SK-MEL-5 (cell line): Measurements from ENCODE around the gene BFSP1. TPM values are rescaled to one million over a fixed set of nuclear protein-coding genes. Genes with fewer than 3 reads are reported as not detected.
A peak's percentile ranks its signal among the peaks of the same experiment; 100 is the strongest.

Experiments
- DNase-seq: peaks from one replicate; pipeline ENCODE4 v3.0.0-alpha.2; 2016; ENCODE audit warnings: low read depth, low spot score
- in situ Hi-C: cut with HindIII; loops from 2 replicates; pipeline ENCODE4 v1.10.0; 2016; ENCODE audit warnings: low sequenced_read_pairs, high pct_unique_total_duplicates, low pct_unique_long_range_greater_than_20kb
- total RNA-seq: library from RNA; depleted of rRNA; stranded (reverse); fragments of >200 nt; shearing (Covaris generic); gene quantifications from 2 replicates; pipeline ENCODE4 v1.2.3, GENCODE V29; 2014

Gene BFSP1
- total RNA-seq, 1 experiment from 2014 or later, result 14.3 TPM

GRCh38 chr20:17488916-17489600 lies 42.1 kb downstream of the BFSP1 start:
- no peak for DNase-seq
- in situ Hi-C loops, result no loop called here

- in situ Hi-C loops, result no loop called here
- peak; percentile 19 for DNase-seq
Measured at GRCh38 chr20:17485017-17485416, 46.2 kb downstream of the BFSP1 start.

GRCh38 chr20:17482536-17482935 lies 48.6 kb downstream of the BFSP1 start:
- in situ Hi-C loops, result no loop called here
- no peak for DNase-seq

- DNase-seq, result no peak
- in situ Hi-C loops, result no loop called here
Measured at GRCh38 chr20:17481661-17482060, 49.5 kb downstream of the BFSP1 start.

GRCh38 chr20:17480696-17481095 lies 50.5 kb downstream of the BFSP1 start:
- in situ Hi-C loops, result no loop called here
- no peak for DNase-seq

- in situ Hi-C loops, result no loop called here
- DNase-seq, result no peak
Measured at GRCh38 chr20:17479063-17479657, 52.0 kb downstream of the BFSP1 start.

- DNase-seq, result no peak
- in situ Hi-C loops, result no loop called here
Measured at GRCh38 chr20:17473659-17474058, 57.5 kb downstream of the BFSP1 start.

GRCh38 chr20:17471606-17472187 lies 59.5 kb downstream of the BFSP1 start:
- no peak for DNase-seq
- in situ Hi-C loops, result no loop called here

- in situ Hi-C loops, result no loop called here
- no peak for DNase-seq
Measured at GRCh38 chr20:17470973-17471372, 60.2 kb downstream of the BFSP1 start.

- DNase-seq, result no peak
- in situ Hi-C loops, result no loop called here
Measured at GRCh38 chr20:17470521-17470920, 60.7 kb downstream of the BFSP1 start.

GRCh38 chr20:17469246-17470030 lies 61.7 kb downstream of the BFSP1 start:
- in situ Hi-C loops, result no loop called here
- no peak for DNase-seq

- no peak for DNase-seq
- in situ Hi-C loops, result no loop called here
Measured at GRCh38 chr20:17468073-17468840, 62.9 kb downstream of the BFSP1 start.

GRCh38 chr20:17467120-17467655 lies 64.0 kb downstream of the BFSP1 start:
- no peak for DNase-seq
- in situ Hi-C loops, result no loop called here

- no peak for DNase-seq
- in situ Hi-C loops, result no loop called here
Measured at GRCh38 chr20:17466641-17467040, 64.5 kb downstream of the BFSP1 start.

- in situ Hi-C loops, result no loop called here
- DNase-seq, result no peak
Measured at GRCh38 chr20:17465236-17465635, 65.9 kb downstream of the BFSP1 start.

- no peak for DNase-seq
- in situ Hi-C loops, result no loop called here
Measured at GRCh38 chr20:17463711-17464110, 67.5 kb downstream of the BFSP1 start.

GRCh38 chr20:17461941-17462340 lies 69.2 kb downstream of the BFSP1 start:
- no peak for DNase-seq
- in situ Hi-C loops, result no loop called here
